Testis (tissue), 2 donors: Measurements from ENCODE around the gene HRG.

Experiments
- POLR2A ChIP-seq: fragments of 450-650 bp; IDR thresholded peaks from one replicate; pipeline ENCODE4 v1.6.1; 2017; ENCODE audit warnings: antibody characterized with exemption, mild to moderate bottlenecking, moderate library complexity
- TF ChIP-seq, protein P1 (sequence below), 3 experiments: fragments of 450-650 bp in 2 of 3; fragments of 200-600 bp in 1 of 3; sonication (generic) in 1 of 3; IDR thresholded peaks; one replicate each; pipeline ENCODE4 v1.5.1; 2016 to 2019; ENCODE audit warnings: antibody characterized with exemption in 3 of 3, mild to moderate bottlenecking in 2 of 3, moderate library complexity in 1 of 3

DNA sequence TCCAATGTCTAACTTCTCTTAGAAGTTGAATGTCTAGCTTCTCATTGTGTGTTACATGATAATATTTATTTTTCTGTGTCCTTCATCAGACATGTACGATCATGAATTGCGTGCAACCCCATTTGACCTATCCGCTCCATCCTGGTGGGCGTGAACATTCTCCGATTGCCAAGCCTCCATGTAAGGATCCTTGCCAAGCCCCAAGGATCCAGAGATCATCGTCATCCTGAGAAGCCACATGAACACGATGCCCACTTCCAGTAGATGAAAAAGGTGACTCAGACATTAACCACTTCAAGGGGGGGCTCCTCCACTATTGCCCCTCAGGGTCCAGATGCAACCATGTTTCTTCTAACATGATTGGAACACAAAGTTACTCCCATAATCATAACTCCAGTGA lies 25.9 kb downstream of the HRG start:
- TF ChIP-seq, protein P1, sequence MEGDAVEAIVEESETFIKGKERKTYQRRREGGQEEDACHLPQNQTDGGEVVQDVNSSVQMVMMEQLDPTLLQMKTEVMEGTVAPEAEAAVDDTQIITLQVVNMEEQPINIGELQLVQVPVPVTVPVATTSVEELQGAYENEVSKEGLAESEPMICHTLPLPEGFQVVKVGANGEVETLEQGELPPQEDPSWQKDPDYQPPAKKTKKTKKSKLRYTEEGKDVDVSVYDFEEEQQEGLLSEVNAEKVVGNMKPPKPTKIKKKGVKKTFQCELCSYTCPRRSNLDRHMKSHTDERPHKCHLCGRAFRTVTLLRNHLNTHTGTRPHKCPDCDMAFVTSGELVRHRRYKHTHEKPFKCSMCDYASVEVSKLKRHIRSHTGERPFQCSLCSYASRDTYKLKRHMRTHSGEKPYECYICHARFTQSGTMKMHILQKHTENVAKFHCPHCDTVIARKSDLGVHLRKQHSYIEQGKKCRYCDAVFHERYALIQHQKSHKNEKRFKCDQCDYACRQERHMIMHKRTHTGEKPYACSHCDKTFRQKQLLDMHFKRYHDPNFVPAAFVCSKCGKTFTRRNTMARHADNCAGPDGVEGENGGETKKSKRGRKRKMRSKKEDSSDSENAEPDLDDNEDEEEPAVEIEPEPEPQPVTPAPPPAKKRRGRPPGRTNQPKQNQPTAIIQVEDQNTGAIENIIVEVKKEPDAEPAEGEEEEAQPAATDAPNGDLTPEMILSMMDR (IDR thresholded peaks at IDR 0.05) = no peak
- no peak for TF ChIP-seq POLR2A
